HEK293 (cell line): ENCODE results near the gene SUPT5H.

Experiments
- CTCF ChIA-PET: fragments of 350-600 bp; formaldehyde crosslinking; extraction: SDS; loops from one replicate; lab custom pipeline; 2021; ENCODE audit warnings: antibody characterized with exemption; lab: Yijun Ruan, JAX
- POLR2A ChIA-PET: fragments of 300-600 bp; formaldehyde crosslinking; extraction: SDS; loops from one replicate; lab custom pipeline; 2020; ENCODE audit warnings: antibody characterized with exemption, inconsistent platforms; lab: Yijun Ruan, JAX
- H3K27ac ChIP-seq: fragments of 200-500 bp; sonication (Bioruptor generic); 2 replicates; pipeline ENCODE4 v1.5.1; 2014; ENCODE audit warnings: low read depth, low read length, control low read depth, inconsistent platforms; ENCODE audit errors: extremely low read depth
- H3K36me3 ChIP-seq, 2 experiments: fragments of 200-500 bp in 1 of 2; sonication (Bioruptor generic) in 1 of 2; 1 replicate in 1 of 2; 2 replicates in 1 of 2; pipeline ENCODE4 v1.5.1; 2014 to 2017; ENCODE audit warnings: inconsistent platforms in 2 of 2, low read length in 2 of 2; ENCODE audit not compliant: control insufficient read depth in 2 of 2, insufficient read depth in 1 of 2
- H3K4me1 ChIP-seq: fragments of 200-500 bp; sonication (Bioruptor generic); 2 replicates; pipeline ENCODE4 v1.5.1; 2014; ENCODE audit warnings: mild to moderate bottlenecking, low read length, inconsistent platforms; ENCODE audit not compliant: control insufficient read depth, insufficient read depth
- H3K4me3 ChIP-seq: 2 replicates; pipeline ENCODE4 v1.5.1; 2011; ENCODE audit warnings: low read depth, mild to moderate bottlenecking, control low read depth, low read length, moderate library complexity
- H3K9me3 ChIP-seq: fragments of 200-500 bp; sonication (Bioruptor generic); 2 replicates; pipeline ENCODE4 v1.5.1; 2014; ENCODE audit warnings: low read depth, low read length, inconsistent platforms; ENCODE audit not compliant: control insufficient read depth, insufficient read depth
- ATF2 ChIP-seq: fragments of 450-650 bp; formaldehyde crosslinking; IDR thresholded peaks from 2 replicates; pipeline ENCODE4 v1.5.1; 2016; ENCODE audit warnings: missing biosample characterization, missing genetic modification characterization, low read depth
- HOXD13 ChIP-seq: sonication (generic); formaldehyde crosslinking; IDR thresholded peaks from 2 replicates; pipeline ENCODE4 v1.8.0; 2022; ENCODE audit warnings: missing genetic modification reagents, borderline replicate concordance
- IKZF3 ChIP-seq: fragments of 450-650 bp; IDR thresholded peaks from 2 replicates; pipeline ENCODE4 v1.5.0; 2018; ENCODE audit warnings: missing biosample characterization, mild to moderate bottlenecking, missing genetic modification characterization, moderate library complexity
- KLF16 ChIP-seq: fragments of 450-650 bp; formaldehyde crosslinking; IDR thresholded peaks from 2 replicates; pipeline ENCODE4 v1.5.1; 2017; ENCODE audit warnings: missing biosample characterization, missing genetic modification characterization
- MZF1 ChIP-seq: fragments of 450-650 bp; formaldehyde crosslinking; IDR thresholded peaks from 2 replicates; pipeline ENCODE4 v1.5.1; 2017; ENCODE audit warnings: missing biosample characterization, missing genetic modification characterization, borderline replicate concordance
- REST ChIP-seq: fragments of 450-650 bp; formaldehyde crosslinking; IDR thresholded peaks from 2 replicates; pipeline ENCODE4 v1.5.1; 2016; ENCODE audit warnings: missing biosample characterization, missing genetic modification characterization
- TSHZ1 ChIP-seq: fragments of 450-650 bp; formaldehyde crosslinking; IDR thresholded peaks from 2 replicates; pipeline ENCODE4 v1.5.1; 2016; ENCODE audit warnings: missing biosample characterization, missing genetic modification characterization, borderline replicate concordance
- WT1 ChIP-seq: fragments of 450-650 bp; formaldehyde crosslinking; IDR thresholded peaks from 2 replicates; pipeline ENCODE4 v1.5.1; 2016; ENCODE audit warnings: missing biosample characterization, missing genetic modification characterization
- YY1 ChIP-seq: fragments of 450-650 bp; formaldehyde crosslinking; IDR thresholded peaks from 2 replicates; pipeline ENCODE4 v1.5.1; 2018; ENCODE audit warnings: missing biosample characterization, missing genetic modification characterization
- ZBTB10 ChIP-seq: fragments of 450-650 bp; formaldehyde crosslinking; IDR thresholded peaks from 2 replicates; pipeline ENCODE4 v1.5.1; 2016; ENCODE audit warnings: missing biosample characterization, missing genetic modification characterization
- ZBTB17 ChIP-seq: fragments of 450-650 bp; formaldehyde crosslinking; IDR thresholded peaks from 2 replicates; pipeline ENCODE4 v1.5.1; 2016; ENCODE audit warnings: missing biosample characterization, missing genetic modification characterization
- ZBTB48 ChIP-seq: fragments of 450-650 bp; formaldehyde crosslinking; IDR thresholded peaks from 2 replicates; pipeline ENCODE4 v1.5.1; 2016; ENCODE audit warnings: missing biosample characterization, missing genetic modification characterization
- ZNF132 ChIP-seq: fragments of 450-650 bp; formaldehyde crosslinking; IDR thresholded peaks from 2 replicates; pipeline ENCODE4 v1.5.1; 2017; ENCODE audit warnings: missing biosample characterization, missing genetic modification characterization, borderline replicate concordance
- ZNF133 ChIP-seq: fragments of 450-650 bp; formaldehyde crosslinking; IDR thresholded peaks from 2 replicates; pipeline ENCODE4 v1.5.1; 2016; ENCODE audit warnings: missing biosample characterization, missing genetic modification characterization
- ZNF366 ChIP-seq: fragments of 450-650 bp; formaldehyde crosslinking; conservative IDR thresholded peaks from 2 replicates; pipeline ENCODE4 v1.5.1; 2016; ENCODE audit warnings: missing biosample characterization, missing genetic modification characterization
- ZNF433 ChIP-seq: fragments of 450-650 bp; formaldehyde crosslinking; IDR thresholded peaks from 2 replicates; pipeline ENCODE4 v1.5.1; 2016; ENCODE audit warnings: missing biosample characterization, missing genetic modification characterization, low read depth
- ZNF501 ChIP-seq: fragments of 450-650 bp; formaldehyde crosslinking; IDR thresholded peaks from 2 replicates; pipeline ENCODE4 v1.5.1; 2016; ENCODE audit warnings: missing biosample characterization, missing genetic modification characterization
- ZNF561 ChIP-seq: fragments of 450-650 bp; IDR thresholded peaks from 2 replicates; pipeline ENCODE4 v1.5.1; 2018; ENCODE audit warnings: missing biosample characterization, missing genetic modification characterization, borderline replicate concordance
- ZNF585B ChIP-seq: fragments of 450-650 bp; formaldehyde crosslinking; IDR thresholded peaks from 2 replicates; pipeline ENCODE4 v1.5.1; 2016; ENCODE audit warnings: missing biosample characterization, missing genetic modification characterization
- ZNF600 ChIP-seq: fragments of 450-650 bp; formaldehyde crosslinking; IDR thresholded peaks from 2 replicates; pipeline ENCODE4 v1.5.1; 2016; ENCODE audit warnings: missing biosample characterization, missing genetic modification characterization
- ZNF639 ChIP-seq: fragments of 450-650 bp; formaldehyde crosslinking; IDR thresholded peaks from 2 replicates; pipeline ENCODE4 v1.5.1; 2016; ENCODE audit warnings: missing biosample characterization, missing genetic modification characterization
- ZNF658 ChIP-seq: fragments of 450-650 bp; formaldehyde crosslinking; IDR thresholded peaks from 2 replicates; pipeline ENCODE4; 2016; ENCODE audit warnings: missing biosample characterization, missing genetic modification characterization
- ZNF76 ChIP-seq: fragments of 450-650 bp; formaldehyde crosslinking; IDR thresholded peaks from 2 replicates; pipeline ENCODE4; 2016; ENCODE audit warnings: low read depth, missing biosample characterization, missing genetic modification characterization, borderline replicate concordance

Gene SUPT5H

GRCh38 chr19:39430675-39431593 is 14.4 kb upstream of the SUPT5H start:
- Histone ChIP-seq H3K9me3 (no peaks in the 10 kb centered on the region), H3K4me1 (peaks cover 22% of the 10 kb centered on the region), H3K27ac (peak overlapping the region; percentile 74), H3K4me3 (no peak overlapping the region), H3K36me3 (peaks cover 34 to 43% of the 10 kb centered on the region in 2 experiments)
- POLR2A ChIA-PET: interaction anchor here (0.5 to 3.4 kb wide), 16 partner anchors 10 to 1110 kb away, joined by 3 to 20 read pairs (median 5); partner anchors contain the start of genes DLL3, MED29, PAF1 and SUPT5H
- CTCF ChIA-PET: interaction anchor here (0.7 to 1.5 kb wide), 3 partner anchors 10 to 19 kb away, joined by 3 to 7 read pairs (median 3); no protein-coding TSS in a partner anchor
- peak; percentile 83; the same call in 1 of the 2 replicates for TF ChIP-seq MZF1 (tag by site-specific recombination)
- peak; percentile 91 for TF ChIP-seq ZBTB17 (tag by site-specific recombination)
- no peak for TF ChIP-seq REST (tag by site-specific recombination)
- TF ChIP-seq ZNF132: no peak
- TF ChIP-seq HOXD13 (CRISPR knock-in tag): no peak
- no peak for TF ChIP-seq ZNF658 (tag by site-specific recombination)
- peak; percentile 63; the same call in 1 of the 2 replicates for TF ChIP-seq IKZF3 (tag by site-specific recombination)
- peak; percentile 16; the same call in 1 of the 2 replicates for TF ChIP-seq WT1 (tag by site-specific recombination)
- TF ChIP-seq ZBTB48: 0 out of 2 replicates have a peak, but pooled peaks have one; percentile 11
- TF ChIP-seq ZNF639 (tag by site-specific recombination): peak; percentile 82
- no peak for TF ChIP-seq ZNF433
- peak; percentile 78 for TF ChIP-seq ATF2
- TF ChIP-seq TSHZ1: 0 out of 2 replicates have a peak, but pooled peaks have one; percentile 24
- no peak for TF ChIP-seq ZNF585B (tag by site-specific recombination)
- TF ChIP-seq ZNF76 (tag by site-specific recombination): peak; percentile 62; the same call in 1 of the 2 replicates
- peak; percentile 76 for TF ChIP-seq ZNF366 (tag by site-specific recombination)
- TF ChIP-seq ZNF600 (tag by site-specific recombination): peak; percentile 100
- 0 out of 2 replicates have a peak, but pooled peaks have one; percentile 16 for TF ChIP-seq KLF16 (tag by site-specific recombination)
- no peak; the same call in none of the 2 replicates for TF ChIP-seq ZBTB10
- no peak for TF ChIP-seq ZNF561 (tag by site-specific recombination)
- TF ChIP-seq ZNF501 (tag by site-specific recombination): peak; percentile 72; the same call in 1 of the 2 replicates
- TF ChIP-seq YY1: no peak
- no peak for TF ChIP-seq ZNF133 (tag by site-specific recombination)
